Measurements from ENCODE around the gene KRTAP10-5.
"Not testable (repeated sequence)": the region's sequence is repeated elsewhere in the genome, so short reads cannot be mapped to it uniquely, and the experiment has no call there.

Gene KRTAP10-5, protein sequence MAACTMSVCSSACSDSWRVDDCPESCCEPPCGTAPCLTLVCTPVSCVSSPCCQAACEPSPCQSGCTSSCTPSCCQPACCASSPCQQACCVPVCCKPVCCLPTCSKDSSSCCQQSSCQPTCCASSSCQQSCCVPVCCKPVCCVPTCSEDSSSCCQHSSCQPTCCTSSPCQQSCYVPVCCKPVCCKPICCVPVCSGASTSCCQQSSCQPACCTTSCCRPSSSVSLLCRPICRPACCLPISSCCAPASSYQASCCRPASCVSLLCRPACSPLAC
- 0 reads per million in 2 donors for total RNA-seq

DNA sequence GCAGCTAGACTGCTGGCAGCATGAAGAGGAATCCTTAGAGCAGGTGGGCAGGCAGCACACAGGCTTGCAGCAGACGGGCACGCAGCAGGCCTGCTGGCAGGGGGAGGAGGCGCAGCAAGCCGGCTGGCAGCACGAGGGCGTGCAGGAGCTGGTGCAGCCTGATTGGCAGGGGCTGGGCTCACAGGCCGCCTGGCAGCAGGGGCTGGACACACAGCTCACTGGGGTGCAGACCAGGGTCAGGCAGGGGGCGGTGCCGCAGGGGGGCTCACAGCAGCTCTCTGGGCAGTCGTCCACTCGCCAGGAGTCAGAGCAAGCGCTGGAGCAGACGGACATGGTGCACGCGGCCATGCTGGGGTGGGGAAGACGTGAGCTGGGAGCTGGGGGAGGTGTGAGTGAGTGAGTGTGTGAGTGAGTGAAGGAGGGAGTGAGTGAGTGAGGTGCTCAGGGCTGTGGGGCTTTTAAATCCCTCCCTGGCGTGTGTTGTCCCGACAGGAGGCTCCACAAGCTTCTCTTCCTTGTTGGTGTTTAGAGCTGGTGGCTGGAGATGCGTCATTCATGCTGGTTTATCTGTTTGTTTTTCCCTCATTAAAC, at the start of gene KRTAP10-5:
KRTAP10-5 (minus strand) TSS at position 374 of the 591 bp plus-strand sequence; CDS start at position 348, 26 bp downstream.
- not testable (repeated sequence) for DNase-seq

DNA sequence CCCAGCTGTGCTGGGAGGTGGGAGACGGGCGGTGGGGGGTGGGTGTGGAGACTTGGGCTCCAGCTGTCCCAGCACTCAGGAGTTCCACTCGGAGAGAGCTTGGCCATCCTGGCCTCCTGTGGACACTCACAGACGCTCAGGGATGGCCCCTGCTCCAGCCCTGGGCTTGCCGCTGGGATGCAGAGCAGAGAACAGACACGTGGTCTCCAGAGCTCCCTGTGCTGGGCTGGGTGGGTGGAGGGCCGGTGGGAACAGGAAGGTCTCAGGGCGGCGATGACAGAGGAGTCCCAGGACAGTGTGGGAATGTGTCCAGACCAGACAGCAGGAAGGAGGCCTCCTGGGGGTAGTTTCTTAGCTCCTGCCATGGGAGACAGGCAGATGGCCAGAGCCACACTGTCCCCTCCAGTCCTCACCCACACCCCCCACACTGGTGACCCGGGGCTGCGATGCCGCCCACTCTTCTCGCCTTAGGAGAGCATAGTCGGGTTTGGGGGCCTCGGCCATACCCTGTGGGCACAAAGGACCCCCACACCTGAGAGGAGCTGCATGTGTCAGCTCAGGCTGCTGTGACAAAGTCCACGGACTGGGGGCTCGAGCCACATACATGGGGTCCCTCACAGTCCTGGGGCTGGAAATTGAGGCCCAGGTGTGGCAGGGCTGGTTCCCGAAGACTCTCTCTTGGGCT, 48.4 kb upstream of the KRTAP10-5 start:
- no peak for DNase-seq

DNA sequence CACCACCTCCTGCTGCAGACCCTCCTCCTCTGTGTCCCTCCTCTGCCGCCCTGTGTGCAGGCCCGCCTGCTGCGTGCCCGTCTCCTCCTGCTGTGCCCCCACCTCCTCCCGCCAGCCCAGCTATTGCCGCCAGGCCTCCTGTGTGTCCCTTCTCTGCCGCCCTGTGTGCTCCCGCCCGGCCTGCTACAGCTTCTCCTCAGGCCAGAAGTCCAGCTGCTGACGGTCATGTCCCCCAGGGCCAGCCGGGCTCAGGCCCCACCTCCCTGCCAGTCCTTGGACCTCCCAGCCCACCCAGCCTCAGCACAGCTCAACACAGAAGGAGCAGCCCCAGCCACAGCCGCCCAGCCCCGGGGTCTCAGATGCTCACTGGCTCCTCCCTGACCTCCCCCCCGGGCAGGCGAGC, 47.4 kb upstream of the KRTAP10-5 start:
- not testable (repeated sequence) for DNase-seq

DNA sequence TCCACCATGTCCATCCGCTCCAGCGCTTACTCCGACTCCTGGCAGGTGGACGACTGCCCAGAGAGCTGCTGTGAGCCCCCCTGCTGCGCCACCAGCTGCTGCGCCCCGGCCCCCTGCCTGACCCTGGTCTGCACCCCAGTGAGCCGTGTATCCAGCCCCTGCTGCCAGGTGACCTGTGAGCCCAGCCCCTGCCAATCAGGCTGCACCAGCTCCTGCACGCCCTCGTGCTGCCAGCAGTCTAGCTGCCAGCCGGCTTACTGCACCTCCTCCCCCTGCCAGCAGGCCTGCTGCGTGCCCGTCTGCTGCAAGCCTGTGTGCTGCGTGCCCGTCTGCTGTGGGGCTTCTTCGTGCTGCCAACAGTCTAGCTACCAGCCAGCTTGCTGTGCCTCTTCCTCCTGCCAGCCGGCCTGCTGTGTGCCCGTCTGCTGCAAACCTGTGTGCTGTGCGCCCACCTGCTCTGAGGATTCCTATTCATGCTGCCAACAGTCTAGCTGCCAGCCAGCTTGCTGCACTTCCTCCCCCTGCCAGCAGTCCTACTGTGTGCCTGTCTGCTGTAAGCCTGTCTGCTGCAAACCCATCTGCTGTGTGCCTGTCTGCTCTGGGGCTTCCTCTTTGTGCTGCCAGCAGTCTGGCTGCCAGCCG, 46.9 kb upstream of the KRTAP10-5 start:
- DNase-seq: not testable (repeated sequence)

DNA sequence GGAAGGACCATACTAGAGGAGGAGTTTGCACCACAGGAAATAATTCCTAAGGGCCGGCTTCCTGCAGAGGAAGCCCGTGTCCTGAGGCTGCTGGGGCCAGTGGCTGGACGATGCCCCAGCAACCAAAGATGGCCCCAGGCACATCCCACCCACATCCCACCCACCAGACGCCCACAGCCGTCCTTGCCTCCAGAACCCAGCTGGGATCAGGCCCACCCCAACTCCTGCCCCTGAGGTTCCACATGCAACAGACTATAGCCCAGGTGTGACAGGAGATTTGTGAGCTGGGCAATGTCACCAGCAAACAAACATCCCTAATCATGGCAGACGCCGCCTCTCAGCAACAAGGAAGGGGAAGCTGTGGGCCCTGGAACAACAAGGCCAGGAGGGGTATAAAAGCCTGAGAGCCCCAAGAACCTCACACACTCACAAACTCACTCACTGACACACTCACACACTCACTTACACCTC, 46.3 kb upstream of the KRTAP10-5 start, which contains the start of gene KRTAP10-9:
KRTAP10-9 (plus strand) TSS at position 421 of the 471 bp plus-strand sequence. CDS start 79 bp downstream, outside the sequence.
- DNase-seq: no peak

DNA sequence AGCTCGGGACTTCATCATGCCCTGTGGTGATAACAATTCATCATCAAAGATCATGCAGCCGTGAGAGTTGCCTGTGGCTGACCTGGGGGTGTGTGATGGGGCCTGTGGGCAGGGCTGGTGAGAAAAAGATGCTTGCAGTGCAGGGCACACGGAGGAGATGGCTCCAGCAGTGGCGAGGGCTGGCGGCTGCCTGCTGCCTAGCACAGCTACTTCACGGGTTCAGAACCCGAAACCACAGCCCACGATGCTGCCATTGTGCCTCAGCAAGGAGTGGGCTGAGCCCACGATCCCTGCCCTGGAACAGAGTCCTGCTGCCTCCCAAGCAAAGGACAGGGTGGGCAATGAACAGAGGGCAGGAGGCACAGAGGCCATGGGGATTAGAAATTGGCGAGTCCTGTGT, 45.9 kb upstream of the KRTAP10-5 start:
- DNase-seq: no peak

DNA sequence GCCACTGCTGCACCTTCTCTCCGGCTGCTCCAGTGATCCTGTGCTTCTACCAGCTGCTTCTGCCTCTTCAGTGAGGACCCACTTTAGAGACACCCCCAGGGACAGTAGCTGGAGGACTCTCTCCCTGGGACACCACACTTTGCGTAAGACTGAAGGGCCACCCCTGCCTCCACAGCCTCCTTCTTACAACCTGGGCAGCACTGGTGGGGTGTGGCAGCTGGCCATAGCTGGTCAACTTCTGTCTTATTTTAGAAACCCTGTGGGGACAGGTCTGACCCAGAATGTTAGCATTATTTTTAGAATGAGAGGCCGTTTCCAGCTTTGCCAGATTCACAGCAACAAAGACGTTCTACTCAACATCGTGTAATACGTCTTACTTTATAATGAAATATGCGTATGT, 45.4 kb upstream of the KRTAP10-5 start:
- DNase-seq: no peak

DNA sequence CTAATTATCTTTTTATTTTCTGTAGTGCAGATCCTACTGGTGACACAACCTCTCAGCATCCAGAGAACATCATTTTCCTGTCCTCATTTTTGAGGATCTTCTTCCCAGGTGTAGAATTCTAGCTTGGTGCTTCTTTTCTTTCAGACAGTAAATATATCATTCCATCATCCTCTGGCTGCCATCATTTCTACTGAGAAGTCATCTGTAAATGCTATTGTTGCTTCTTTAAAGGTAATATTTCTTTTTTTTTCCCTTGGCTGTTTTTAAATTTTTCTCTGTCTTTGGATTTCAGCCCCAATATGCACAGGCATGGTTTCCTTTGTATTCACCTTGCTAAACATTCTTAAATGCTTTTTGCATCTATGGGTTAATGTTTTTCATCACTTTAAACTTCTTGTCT, 43.2 kb upstream of the KRTAP10-5 start:
- no peak for DNase-seq

DNA sequence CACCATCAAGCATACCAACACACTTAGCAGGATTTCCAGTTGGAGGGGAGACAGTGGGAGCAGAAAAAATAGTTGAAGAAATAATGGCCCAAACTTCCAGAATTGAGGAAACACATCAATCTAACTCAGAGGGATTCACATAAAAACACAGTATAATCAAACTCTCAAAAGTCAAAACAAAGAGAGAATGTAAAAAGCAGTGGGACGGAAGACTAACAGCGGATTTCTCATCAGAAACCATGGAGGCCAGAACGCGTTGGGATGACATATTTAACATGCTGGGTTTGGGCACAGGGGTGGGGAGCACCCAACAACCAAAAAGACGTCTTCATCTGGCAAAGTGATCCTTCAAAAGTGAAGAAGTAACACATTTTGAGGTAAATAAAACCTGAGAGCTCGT, 39.5 kb upstream of the KRTAP10-5 start:
- DNase-seq: no peak

DNA sequence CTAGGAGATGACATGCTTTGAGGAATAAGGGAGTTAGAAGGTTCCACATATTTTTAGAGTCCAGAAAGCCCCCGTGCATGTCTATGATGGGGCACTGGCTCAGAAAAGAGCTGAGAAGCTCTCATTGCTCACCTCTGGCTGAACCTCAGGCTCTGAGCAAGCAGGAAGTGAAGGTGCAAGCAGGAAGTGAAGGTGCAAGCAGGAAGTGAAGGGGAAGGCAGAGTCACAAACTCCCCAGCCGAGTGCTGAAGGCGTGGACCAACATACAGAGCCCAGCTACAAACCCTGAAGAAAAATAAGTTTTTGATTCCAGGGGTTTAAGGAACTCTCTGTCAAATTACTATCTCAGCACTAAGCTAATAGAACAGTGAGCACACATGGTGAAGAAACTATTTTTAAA, 38.5 kb upstream of the KRTAP10-5 start:
- peak; percentile 37 for DNase-seq

DNA sequence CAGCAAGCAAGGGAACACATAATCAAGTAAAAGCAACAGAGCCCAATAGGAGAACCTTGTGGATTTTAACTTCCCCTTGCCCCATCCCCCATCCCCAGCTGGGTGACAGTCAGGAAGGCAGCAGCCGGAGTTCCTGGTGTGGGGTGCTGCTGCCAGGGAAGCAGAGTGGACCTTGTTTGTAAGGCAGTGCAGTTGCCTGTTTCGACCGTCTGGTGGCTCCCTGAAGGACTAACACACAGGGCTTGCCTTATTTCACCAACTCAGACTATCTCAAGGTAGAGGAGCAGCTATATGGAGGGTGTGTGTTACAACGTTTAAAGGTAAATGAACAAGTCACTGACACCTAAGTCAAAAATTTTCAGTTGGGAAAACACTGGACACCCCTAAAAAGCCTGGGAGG, 38.1 kb upstream of the KRTAP10-5 start:
- no peak for DNase-seq

DNA sequence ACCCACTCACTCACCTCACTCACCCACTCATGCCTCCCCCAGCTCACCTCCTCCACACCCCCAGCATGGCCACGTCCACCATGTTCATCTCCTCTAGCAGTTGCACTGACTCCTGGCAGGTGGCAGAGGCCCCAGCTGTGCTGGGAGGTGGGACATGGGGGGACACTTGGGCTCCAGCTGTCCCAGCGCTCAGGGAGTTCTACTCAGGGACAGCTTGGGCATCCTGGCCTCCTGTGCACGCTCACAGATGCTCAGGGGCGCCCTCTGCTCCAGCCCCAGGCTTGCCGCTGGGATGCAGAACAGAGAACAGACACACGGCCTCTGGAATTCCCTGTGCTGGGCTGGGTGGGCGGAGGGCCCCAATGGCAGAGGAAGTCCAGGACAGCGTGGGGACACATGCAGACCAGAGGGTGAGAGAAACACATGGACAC, 36.7 kb upstream of the KRTAP10-5 start:
- no peak for DNase-seq

DNA sequence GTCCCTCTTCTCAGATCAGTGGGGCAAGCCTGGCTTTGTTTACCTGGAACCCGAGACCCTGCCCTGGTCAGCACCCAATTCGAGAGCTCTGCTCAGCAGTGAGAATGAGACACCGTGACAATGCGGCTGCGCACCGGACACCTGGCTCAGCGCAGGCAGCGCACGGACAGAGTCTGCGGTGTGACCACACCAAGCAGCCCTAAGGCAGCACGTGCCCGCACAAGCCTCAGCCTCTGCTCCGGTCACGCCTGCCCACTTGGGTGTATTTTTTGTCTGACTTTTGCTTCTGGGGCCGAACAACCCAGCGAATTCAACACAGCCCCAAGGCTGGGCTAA, 36.2 kb upstream of the KRTAP10-5 start:
- no peak for DNase-seq

DNA sequence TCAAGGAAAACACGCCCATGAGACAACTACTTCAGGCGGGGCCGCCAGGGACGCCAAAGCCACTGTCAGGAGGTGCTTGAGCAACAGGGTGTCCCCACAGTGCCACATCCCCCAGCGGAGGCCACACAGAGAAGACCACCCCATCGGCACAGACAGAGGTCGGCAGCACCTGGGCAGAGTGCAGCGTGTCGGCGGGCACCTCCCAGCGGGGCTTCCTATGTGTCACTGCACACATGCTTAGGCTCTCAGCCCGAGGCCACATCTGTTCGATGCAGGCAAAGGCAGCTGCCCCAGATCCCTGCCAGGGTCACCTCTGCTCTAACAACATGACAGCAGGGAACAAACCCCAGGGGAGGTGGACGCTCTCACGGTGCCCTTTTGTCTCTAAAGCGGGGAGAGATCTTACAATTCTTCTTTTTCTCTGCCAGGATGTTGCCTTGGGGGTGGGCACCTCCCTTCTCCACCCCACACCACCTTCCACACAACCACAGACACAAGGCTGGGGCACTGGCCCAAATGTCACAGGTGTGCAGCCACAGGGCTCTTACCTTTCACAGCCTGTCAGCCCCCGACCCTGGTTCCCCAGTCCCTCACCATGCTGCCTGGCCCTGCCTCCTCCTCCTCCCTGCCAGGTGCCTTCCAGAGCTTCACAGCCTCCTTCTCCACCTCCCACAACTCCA, 35.6 kb upstream of the KRTAP10-5 start:
- no peak for DNase-seq

DNA sequence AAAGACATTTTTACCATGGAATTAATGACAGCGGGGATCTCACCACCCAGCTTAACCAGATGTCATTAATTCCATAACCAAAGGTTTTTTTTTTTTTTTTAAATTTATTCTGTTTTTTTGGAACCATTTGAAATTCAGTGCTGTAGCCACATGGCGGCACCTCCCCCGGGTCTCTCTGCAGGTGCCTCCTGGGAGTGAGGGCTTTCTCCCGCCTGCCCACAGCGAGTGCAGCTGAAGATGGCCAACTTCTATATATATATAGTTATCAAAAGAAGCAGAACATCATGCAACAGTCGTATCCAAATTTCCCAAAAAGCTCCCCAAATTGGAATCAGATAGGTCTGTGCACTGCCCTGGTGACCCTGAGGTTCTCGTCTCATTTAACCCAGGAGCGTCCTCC, 35.1 kb upstream of the KRTAP10-5 start:
- DNase-seq: no peak

DNA sequence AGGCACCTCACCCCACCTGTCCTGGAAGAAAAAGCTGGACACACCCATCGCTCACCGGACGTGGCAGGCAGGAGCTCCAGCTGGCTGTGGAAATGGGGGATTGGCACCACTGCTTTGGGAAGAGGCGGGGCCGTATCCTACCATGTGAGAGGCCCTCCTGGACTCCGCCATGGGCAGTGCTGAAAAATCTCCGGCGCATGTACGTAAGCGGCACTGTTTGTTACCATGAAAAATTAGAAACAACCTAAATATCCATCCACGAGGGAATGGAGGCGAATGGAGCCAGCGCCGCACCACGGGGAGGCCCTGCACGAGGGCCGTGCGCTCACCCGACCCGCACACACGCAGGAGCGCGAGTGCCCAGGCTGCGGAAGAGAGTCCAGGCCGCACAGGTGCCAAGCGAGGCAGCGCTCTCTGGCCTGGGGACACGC, 34.6 kb upstream of the KRTAP10-5 start:
- DNase-seq: no peak

DNA sequence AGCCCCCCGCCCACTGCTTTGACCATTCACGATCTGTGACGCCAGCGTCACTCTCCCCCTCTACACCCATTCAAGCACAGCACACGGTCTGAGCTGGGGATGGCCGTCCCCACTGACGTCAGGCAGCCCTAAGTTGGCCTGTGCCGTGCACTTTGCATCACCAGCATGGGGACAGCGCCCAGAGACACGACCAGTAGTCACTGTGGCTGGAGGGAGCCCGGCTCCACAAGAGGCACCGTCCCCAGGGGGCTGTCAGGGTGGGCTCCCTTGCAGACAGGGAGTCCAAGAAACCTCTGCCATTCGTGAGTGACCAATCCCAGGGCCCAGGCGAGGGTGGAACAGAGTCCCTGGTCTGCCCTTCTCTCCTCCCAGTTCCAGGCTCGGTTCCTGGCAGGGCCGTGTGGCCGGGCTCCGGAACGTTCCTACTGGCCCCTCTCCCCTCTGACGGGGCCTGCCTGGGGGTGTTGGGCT, 33.8 kb upstream of the KRTAP10-5 start:
- no peak for DNase-seq

DNA sequence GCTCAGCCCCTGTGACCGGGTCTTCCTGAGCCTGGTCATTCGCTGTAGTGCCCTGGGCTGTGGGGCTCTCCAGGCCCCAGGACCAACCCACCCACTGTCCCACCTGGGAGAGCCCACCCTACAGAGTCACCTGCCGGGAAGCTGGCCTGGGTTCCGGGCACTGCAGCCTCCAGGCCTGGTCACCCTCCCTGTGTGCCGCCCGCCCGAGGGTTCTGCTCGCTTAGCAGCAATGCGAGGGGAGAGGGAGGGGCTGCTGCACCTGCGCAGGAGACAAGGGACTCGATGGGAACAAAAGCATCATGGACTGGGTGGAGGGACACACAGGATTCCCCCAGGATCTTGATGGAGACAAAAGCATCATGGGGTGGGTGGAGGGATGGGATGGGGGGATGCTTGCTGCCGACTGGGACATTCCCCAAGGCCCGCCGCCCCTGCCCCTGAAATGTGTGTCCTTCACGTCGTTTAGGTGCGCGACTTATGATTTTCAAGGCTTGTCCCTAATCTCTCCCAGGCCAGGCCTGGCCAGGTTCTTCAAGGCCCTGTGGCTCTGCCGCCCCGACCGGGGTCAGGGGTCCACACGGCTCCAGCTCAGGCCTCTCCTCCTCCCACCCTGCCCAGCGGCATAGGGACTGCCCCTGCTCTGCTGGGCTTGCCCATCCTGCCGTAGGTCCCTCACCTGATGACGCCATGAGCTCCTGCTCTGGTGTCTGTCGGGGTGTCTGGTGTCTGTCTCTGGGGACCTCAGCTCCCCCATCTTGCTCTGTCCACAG, 33.2 kb upstream of the KRTAP10-5 start:
- no peak for DNase-seq

DNA sequence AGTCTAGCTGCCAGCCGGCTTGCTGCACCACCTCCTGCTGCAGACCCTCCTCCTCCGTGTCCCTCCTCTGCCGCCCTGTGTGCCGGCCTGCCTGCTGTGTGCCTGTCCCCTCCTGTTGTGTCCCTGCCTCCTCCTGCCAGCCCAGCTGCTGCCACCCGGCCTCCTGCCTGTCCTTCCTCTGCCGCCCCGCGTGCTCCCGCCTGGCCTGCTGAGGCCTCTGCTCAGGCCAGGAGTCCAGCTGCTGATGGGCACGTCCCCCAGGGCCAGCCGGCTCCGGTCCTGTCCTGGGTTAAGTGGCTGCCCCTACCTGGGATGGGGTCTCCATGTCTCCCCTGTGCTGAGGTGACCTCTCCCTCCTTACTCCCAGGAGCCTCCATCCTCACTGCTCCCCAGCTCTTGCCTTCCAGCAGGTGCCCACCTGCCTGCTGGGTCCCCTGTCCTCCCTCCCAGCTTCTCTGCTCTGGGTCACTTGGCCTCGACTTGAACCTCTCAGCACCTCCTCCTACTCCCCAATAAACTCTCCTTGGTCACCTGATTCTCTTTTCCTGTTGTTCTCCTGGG, 32.3 kb upstream of the KRTAP10-5 start:
- DNase-seq: no peak

DNA sequence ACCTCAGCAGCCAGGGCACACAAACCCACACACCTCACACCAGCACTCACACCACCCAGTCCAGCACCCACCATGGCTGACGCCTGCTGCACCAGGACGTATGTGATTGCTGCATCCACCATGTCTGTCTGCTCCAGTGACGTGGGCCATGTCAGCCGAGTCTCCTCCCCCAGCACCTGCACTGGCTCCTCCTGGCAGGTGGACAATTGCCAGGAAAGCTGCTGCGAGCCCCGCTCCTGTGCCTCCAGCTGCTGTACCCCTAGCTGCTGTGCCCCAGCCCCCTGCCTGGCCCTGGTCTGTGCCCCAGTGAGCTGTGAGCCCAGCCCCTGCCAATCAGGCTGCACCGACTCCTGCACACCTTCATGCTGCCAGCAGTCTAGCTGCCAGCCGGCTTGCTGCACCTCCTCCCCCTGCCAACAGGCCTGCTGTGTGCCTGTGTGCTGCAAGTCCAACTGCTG, 31.7 kb upstream of the KRTAP10-5 start, which contains the start of gene KRTAP10-8:
KRTAP10-8 (plus strand) TSS at position 51 of the 458 bp plus-strand sequence; CDS start at position 73, 22 bp downstream.
- no peak for DNase-seq

DNA sequence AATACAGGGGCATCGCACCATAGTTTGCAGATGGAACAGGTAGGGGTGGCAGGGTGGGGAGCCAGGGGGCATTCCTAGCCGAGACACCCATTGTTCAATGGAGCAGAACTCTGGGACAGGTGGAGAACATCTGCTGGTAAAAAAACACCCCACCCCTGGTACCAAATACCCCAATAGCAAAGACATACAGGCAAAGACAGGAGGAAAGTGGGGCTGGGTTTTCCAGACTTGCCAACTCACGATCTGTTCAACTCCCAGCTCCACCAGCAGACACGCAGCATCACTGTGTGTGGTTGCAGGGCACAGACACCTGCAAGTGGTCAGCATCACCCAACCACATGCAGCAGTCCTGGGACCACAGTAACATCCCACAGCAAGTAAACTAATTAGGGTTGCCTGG, 31.1 kb upstream of the KRTAP10-5 start:
- no peak for DNase-seq
